Effector CD8-positive, alpha-beta T cell (primary cell): ENCODE results near the gene STPG2.
A peak's percentile ranks its signal among the peaks of the same experiment; 100 is the strongest.

Experiments
- DNase-seq: peaks from one replicate; lab custom pipeline; 2025; lab: John Stamatoyannopoulos, UW
- total RNA-seq, 4 experiments: gene quantifications; one replicate each; lab custom pipeline; 2026; lab: John Stamatoyannopoulos, UW

STPG2 gene
- total RNA-seq, result 0 to 0.44 (median 0.18) reads per million in 4 experiments

DNA sequence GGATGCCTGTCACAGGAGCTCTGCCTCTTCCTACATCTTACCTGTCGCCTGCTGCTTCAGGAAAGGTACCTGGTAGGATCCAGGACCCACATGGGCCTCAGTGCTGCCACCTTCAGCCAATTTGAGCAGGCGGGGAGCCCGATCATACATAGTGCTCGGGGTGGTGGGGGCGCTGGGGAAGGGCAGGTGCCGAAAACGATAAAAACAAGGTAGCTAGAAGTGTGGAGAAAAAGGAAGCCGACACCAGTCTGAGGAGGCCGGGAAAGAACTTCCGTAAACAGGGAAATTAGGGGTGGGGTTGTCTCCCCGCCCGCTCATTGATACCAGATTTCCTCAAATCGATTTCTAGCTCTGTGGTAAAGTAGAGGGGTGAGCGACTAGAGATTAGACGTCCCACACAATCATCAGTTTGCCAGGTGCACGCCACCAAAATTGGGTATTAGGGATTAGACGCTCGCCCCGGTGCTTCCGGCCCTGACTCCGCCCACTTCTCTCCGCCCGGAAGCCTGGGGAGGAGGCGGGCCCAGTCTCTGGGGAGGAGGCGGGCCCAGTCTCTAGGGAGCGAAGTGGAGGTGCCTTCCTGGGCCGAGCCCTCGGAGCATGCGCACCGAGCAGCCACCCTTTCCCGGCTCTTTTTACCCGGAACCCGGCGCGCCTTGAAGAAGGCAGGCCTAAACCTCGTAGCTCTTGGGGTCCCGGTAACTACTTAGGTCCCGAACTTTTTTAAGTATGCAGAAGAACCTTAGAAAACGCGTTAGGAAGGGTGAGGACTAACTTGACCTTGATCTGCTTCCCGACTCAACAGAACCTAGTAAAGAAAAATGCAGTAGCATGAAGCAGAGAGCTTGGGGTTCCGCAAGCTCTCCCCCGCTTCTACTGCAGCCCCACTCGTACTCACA, at the start of gene STPG2:
STPG2 (minus strand) TSS at position 476 of the 899 bp plus-strand sequence.
- DNase-seq, result peak; percentile 87

GRCh38 chr4:98185279-98185678, 42.0 kb upstream of the STPG2 start:
- no peak for DNase-seq

GRCh38 chr4:98181809-98182208, 38.5 kb upstream of the STPG2 start:
- no peak for DNase-seq

DNA sequence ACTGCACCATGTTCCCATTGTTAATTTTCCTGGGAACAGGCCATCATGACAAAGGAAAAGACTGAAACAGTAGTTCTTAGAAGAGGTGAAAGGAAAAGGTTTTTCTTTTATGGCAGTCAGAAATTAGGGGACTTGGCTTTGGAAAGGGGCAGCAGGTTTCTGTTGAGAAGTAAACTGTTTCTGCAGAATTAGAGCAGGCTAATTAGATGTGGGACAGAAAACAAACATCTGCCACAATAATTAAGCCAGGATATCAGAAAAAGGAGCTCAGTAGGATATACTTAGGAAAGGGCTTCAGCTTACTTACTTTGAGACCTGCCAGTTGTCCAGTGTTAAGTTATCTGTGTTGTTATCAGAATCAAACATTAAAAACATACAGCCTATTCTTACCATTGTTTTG, 36.7 kb upstream of the STPG2 start:
- no peak for DNase-seq

- DNase-seq, result no peak
These were observed 33.3 kb upstream of the STPG2 start for GRCh38 chr4:98176531-98176930.

GRCh38 chr4:98170035-98170434, 26.8 kb upstream of the STPG2 start:
- DNase-seq, result no peak

GRCh38 chr4:98166731-98167041, 23.4 kb upstream of the STPG2 start:
- DNase-seq, result no peak

DNA sequence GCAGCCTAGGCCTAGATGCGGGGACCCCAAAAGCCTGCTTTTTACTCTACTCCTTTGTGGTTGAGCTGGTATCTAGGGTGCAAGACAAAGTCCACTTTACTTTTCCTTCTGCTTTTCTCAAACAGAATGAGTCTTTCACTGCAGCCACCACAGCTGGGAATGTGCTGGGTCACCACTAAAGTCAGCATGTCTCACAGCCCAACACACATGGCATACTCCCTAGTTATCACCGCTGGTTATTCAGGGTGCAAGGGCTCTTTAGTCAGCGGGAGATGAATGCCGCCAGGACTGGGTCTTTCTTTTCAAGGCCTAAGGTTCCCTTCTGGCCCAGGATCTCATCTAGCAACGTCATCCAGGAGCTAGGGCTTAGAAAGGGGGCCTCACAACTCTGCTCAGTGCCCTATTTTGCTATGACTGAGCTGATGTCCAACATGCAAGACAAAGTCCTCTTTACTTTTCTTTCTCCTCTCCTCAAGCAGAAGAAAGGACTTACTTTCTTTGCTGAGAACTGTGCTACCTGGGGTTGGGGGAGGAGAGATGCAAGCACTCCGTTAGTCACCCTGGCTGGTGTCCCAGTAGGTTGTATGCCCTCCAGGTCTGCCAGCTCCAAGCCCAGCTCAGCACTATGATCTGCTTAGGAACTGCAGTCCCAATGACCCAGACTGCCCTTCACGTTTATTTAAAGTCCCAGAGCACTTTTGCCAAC, 22.9 kb upstream of the STPG2 start:
- DNase-seq, result no peak

- DNase-seq, result no peak
These were observed 19.4 kb upstream of the STPG2 start for GRCh38 chr4:98162696-98163095.

GRCh38 chr4:98151145-98151924, 8.1 kb upstream of the STPG2 start:
- DNase-seq, result no peak

- DNase-seq, result no peak
These were observed 7.0 kb upstream of the STPG2 start for GRCh38 chr4:98150092-98150761.

DNA sequence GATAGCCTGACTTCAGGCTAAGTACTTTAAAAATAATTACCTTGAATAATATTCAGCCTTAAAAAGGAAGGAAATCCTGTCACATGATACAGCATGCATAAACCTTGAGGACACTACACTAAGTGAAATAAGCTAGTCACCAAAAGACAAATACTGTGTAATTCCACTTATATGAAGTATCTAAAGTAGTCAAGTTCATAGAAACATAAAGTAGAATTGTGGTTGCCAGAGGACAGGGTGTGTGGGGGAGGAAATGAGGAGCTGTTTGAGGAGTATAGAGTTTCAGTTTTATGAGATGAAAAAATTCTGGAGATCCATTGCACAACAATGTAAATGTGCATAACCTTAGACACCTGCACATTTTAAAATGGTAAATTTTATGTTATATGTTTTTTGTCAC, 5.6 kb upstream of the STPG2 start:
- no peak for DNase-seq

- DNase-seq, result no peak
These were observed 17.1 kb downstream of the STPG2 start for GRCh38 chr4:98126141-98126540.

DNA sequence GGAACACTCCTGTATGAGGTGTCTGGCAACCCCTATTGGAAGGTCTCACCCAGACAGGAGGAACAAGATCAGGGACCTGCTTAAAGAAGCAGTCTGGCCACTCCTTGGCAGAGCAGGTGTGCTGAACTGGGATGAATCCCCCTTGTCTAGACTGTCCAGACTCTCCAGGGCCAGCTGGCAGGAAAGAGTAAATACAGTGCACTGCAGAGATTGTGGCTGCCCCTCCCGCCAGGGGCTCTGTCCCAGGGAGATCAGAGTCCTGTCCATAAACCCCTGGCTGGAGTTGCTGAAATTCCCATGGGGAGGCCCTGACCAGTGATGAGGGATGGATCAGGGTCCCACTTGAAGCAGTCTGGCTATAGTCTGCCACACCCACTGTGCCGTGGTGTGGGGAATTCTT, 17.7 kb downstream of the STPG2 start:
- no peak for DNase-seq

DNA sequence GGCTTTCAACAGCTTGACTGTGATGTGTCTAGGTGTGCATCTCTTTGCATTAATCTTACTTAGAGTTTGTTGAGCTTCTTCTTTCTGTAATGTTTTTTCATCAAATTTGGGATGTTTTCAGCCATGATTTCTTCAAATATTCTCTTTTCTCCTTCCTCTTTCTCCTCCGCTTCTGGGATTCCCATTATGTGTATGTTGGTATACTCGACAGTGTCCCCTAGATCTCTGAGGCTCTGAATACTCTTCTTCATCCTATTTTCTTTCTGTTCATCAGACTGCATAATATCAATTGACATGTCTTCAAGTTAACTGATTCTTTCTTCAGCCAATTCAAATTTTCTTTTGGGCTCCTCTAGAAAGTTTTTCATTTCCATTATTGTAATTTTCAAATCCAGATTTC, 25.9 kb downstream of the STPG2 start:
- DNase-seq, result no peak

DNA sequence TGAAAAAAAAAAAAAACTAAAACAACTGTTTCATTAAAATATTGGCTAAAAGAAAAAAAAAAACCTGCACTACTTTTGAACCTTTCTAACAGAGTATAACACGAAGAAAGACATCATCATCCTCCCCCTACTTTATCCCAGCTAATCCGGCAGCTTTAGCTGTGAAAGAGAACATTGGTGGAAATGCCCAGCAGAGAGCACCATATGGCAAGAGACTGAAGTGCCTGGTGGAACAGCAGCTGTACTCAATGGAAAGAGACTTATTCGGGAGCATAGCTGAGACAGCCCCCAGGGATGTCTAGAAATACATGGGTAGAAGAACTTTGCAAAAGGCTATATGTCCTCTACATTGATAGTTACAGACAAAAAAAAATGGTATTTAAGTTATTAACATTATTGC, 30.3 kb downstream of the STPG2 start:
- DNase-seq, result no peak

GRCh38 chr4:98110929-98111328, 32.3 kb downstream of the STPG2 start:
- no peak for DNase-seq

DNA sequence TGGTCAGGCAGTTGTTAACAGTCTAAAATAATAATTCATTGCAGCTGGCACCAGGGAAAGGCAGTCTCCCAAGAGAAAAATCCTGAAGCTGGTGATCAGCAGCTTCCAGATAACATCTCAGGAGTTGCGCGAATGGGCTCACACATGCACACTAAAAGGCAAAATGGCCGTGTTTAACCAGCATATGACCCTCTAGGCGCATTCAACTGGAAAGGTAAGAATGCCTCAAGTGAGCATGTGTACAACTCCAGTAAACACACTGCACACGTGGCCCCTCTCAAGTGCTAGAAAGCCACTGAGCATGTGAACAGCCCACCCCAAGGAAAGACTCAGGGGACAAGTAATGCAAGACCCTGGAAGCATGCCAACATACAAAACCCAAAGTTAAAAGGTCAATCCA, 33.1 kb downstream of the STPG2 start:
- no peak for DNase-seq

DNA sequence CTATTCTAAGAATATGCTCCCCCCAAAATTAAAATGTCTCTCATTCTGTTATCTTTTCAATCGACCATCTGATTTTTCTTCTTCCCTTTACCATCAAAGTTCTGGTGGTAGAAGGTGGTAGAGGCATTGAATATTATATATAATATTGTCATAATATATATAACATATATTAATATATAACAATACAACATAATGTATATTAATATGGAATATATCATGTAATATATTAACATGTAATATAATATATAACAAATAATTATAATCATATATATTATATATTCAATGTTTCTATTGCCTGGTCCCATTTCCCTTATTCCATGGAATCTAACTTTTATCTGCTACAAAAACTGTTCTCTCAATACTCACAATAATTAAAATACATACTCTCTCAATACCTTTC, 40.6 kb downstream of the STPG2 start:
- DNase-seq, result no peak

DNA sequence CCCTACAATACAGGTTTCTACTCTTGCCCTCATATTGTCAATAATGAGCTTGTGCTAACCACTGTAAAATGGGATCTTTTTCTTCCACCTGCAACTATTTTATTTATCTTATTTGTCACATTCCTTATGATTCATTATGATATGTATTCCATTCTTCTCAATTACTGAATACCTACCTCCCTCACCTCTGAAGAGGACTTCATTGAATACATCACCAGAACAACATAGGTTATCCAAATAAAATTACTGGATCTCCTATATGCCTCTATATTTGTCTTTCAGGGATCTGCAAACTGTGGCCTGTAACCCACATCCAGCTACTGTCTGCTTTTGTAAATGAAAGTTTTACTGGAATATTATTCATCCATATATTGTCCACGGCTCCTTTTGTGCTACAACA, 41.3 kb downstream of the STPG2 start:
- no peak for DNase-seq

DNA sequence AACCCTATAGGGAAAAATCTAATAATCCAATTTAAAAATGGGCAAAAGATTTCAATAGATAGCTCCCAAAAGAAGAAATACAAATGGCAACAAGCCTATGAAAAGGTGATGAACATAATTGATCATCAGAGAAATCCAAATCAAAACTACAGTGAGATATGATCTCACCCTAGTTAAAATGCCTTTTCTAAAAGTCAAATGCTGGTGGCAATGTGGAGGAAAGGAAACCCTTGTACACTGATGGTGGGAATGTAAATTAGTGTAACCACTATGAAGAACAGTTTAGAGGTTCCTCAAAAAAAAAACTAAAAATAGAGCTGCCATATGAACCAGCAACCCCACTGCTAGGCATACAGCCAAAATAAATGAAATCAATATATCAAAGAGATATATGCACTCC, 44.5 kb downstream of the STPG2 start:
- DNase-seq, result no peak

DNA sequence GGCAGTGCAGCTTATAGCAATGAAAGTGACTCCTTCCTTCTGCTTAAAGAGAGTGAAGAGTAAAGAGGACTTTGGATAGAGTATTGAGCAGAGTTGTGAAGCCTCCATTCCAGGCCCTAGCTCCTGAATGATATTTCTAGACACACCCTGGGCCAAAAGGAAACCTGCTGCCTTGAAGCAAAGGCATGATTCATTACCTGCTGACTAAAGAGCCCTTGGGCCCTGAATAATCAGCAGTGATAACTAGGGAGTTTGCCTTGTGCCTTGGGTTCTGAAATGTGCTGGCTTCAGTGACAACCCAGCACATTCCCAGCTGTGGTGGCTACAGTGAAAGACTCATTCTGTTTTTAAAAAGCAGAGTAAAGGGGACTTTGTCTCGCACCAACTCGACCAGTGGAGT, 49.2 kb downstream of the STPG2 start:
- no peak for DNase-seq
